GM23338 (cell line): Measurements from ENCODE around the gene USP3.

Source experiments
- CREB1 ChIP-seq: fragments of 250-450 bp; sonication (Bioruptor Pico); IDR thresholded peaks from 2 replicates; pipeline ENCODE4 v1.5.0; 2020; ENCODE audit warnings: low read depth, mild to moderate bottlenecking, moderate library complexity
- EZH2 ChIP-seq: fragments of 200-600 bp; sonication (generic); IDR thresholded peaks from one replicate; pipeline ENCODE4 v1.8.0; 2017; ENCODE audit warnings: antibody characterized with exemption, mild to moderate bottlenecking, low read depth; ENCODE audit not compliant: unreplicated experiment
- EZH2phosphoT487 ChIP-seq: fragments of 200-600 bp; sonication (generic); IDR thresholded peaks from one replicate; pipeline ENCODE4 v1.8.1; 2018; ENCODE audit warnings: antibody characterized with exemption; ENCODE audit not compliant: unreplicated experiment
- JUNB ChIP-seq: IDR thresholded peaks from one replicate; pipeline ENCODE4 v1.6.1; 2016; ENCODE audit warnings: antibody characterized with exemption; ENCODE audit not compliant: unreplicated experiment
- POLR2AphosphoS5 ChIP-seq: IDR thresholded peaks from 2 replicates; pipeline ENCODE4 v1.6.1; 2016; ENCODE audit warnings: antibody characterized with exemption, low read depth
- STAT1 ChIP-seq: IDR thresholded peaks from one replicate; pipeline ENCODE4 v1.6.1; 2016; ENCODE audit warnings: antibody characterized with exemption; ENCODE audit not compliant: unreplicated experiment
- ZNF114 ChIP-seq: fragments of 250-450 bp; sonication (Bioruptor Pico); IDR thresholded peaks from 2 replicates; pipeline ENCODE4 v1.5.0; 2020; ENCODE audit warnings: mild to moderate bottlenecking, moderate library complexity
- ZNF331 ChIP-seq: fragments of 250-450 bp; sonication (Bioruptor Pico); IDR thresholded peaks from 2 replicates; pipeline ENCODE4 v1.5.0; 2020; ENCODE audit warnings: low read depth, mild to moderate bottlenecking, moderate library complexity
- TF ChIP-seq, protein P1 (sequence below), 2 experiments: fragments of 200-600 bp in 1 of 2; sonication (generic) in 1 of 2; conservative IDR thresholded peaks; 2 replicates each; pipeline versions ENCODE4 v1.5.1 to v1.6.1; 2016 to 2017; ENCODE audit warnings: antibody characterized with exemption in 2 of 2, low read depth in 2 of 2, mild to moderate bottlenecking in 2 of 2, moderate library complexity in 1 of 2
- TF ChIP-seq, protein P2 (sequence below): IDR thresholded peaks from one replicate; pipeline ENCODE4 v1.6.1; 2018; ENCODE audit warnings: antibody characterized with exemption; ENCODE audit not compliant: unreplicated experiment
- TF ChIP-seq, protein P3 (sequence below): IDR thresholded peaks from 2 replicates; pipeline ENCODE4 v1.6.1; 2016; ENCODE audit warnings: antibody characterized with exemption
- TF ChIP-seq, protein P4 (sequence below): fragments of 250-450 bp; sonication (Bioruptor Pico); IDR thresholded peaks from 2 replicates; pipeline ENCODE4 v1.5.0; 2020; ENCODE audit warnings: mild to moderate bottlenecking, moderate library complexity

DNA sequence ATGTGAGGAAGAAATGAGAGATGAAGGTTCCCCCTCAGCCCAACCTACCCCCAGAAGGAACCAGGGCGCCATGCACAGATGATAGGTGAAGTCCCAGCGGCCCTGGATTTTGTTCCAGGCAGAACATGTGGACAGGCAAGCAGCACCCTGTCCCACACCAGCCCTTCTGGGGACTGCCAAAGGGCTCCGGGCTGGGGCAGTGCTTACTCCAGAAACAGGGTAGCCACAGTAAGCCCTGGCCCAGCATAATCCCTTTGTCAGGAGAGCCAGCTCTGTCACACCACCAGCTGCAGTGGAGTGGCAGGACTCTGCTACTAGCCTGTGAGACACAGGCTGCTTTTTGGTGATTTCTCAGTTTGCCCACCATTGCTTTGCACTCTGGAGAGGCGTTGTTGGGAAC lies 99.1 kb downstream of the USP3 start:
- TF ChIP-seq, protein P1, sequence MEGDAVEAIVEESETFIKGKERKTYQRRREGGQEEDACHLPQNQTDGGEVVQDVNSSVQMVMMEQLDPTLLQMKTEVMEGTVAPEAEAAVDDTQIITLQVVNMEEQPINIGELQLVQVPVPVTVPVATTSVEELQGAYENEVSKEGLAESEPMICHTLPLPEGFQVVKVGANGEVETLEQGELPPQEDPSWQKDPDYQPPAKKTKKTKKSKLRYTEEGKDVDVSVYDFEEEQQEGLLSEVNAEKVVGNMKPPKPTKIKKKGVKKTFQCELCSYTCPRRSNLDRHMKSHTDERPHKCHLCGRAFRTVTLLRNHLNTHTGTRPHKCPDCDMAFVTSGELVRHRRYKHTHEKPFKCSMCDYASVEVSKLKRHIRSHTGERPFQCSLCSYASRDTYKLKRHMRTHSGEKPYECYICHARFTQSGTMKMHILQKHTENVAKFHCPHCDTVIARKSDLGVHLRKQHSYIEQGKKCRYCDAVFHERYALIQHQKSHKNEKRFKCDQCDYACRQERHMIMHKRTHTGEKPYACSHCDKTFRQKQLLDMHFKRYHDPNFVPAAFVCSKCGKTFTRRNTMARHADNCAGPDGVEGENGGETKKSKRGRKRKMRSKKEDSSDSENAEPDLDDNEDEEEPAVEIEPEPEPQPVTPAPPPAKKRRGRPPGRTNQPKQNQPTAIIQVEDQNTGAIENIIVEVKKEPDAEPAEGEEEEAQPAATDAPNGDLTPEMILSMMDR (conservative IDR thresholded peaks at IDR 0.05; ENCODE audit: low read depth in 2 of 2) = no peak
- TF ChIP-seq EZH2phosphoT487 (no peak), JUNB (no peak), CREB1 (CRISPR knock-in tag) (no peak), EZH2 (no peak), POLR2AphosphoS5 (no peak), STAT1 (no peak), ZNF114 (no peak), ZNF331 (CRISPR knock-in tag) (no peak)
- TF ChIP-seq, protein P2, sequence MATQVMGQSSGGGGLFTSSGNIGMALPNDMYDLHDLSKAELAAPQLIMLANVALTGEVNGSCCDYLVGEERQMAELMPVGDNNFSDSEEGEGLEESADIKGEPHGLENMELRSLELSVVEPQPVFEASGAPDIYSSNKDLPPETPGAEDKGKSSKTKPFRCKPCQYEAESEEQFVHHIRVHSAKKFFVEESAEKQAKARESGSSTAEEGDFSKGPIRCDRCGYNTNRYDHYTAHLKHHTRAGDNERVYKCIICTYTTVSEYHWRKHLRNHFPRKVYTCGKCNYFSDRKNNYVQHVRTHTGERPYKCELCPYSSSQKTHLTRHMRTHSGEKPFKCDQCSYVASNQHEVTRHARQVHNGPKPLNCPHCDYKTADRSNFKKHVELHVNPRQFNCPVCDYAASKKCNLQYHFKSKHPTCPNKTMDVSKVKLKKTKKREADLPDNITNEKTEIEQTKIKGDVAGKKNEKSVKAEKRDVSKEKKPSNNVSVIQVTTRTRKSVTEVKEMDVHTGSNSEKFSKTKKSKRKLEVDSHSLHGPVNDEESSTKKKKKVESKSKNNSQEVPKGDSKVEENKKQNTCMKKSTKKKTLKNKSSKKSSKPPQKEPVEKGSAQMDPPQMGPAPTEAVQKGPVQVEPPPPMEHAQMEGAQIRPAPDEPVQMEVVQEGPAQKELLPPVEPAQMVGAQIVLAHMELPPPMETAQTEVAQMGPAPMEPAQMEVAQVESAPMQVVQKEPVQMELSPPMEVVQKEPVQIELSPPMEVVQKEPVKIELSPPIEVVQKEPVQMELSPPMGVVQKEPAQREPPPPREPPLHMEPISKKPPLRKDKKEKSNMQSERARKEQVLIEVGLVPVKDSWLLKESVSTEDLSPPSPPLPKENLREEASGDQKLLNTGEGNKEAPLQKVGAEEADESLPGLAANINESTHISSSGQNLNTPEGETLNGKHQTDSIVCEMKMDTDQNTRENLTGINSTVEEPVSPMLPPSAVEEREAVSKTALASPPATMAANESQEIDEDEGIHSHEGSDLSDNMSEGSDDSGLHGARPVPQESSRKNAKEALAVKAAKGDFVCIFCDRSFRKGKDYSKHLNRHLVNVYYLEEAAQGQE = no peak
- TF ChIP-seq, protein P3, sequence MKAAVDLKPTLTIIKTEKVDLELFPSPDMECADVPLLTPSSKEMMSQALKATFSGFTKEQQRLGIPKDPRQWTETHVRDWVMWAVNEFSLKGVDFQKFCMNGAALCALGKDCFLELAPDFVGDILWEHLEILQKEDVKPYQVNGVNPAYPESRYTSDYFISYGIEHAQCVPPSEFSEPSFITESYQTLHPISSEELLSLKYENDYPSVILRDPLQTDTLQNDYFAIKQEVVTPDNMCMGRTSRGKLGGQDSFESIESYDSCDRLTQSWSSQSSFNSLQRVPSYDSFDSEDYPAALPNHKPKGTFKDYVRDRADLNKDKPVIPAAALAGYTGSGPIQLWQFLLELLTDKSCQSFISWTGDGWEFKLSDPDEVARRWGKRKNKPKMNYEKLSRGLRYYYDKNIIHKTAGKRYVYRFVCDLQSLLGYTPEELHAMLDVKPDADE = no peak
- TF ChIP-seq, protein P4, sequence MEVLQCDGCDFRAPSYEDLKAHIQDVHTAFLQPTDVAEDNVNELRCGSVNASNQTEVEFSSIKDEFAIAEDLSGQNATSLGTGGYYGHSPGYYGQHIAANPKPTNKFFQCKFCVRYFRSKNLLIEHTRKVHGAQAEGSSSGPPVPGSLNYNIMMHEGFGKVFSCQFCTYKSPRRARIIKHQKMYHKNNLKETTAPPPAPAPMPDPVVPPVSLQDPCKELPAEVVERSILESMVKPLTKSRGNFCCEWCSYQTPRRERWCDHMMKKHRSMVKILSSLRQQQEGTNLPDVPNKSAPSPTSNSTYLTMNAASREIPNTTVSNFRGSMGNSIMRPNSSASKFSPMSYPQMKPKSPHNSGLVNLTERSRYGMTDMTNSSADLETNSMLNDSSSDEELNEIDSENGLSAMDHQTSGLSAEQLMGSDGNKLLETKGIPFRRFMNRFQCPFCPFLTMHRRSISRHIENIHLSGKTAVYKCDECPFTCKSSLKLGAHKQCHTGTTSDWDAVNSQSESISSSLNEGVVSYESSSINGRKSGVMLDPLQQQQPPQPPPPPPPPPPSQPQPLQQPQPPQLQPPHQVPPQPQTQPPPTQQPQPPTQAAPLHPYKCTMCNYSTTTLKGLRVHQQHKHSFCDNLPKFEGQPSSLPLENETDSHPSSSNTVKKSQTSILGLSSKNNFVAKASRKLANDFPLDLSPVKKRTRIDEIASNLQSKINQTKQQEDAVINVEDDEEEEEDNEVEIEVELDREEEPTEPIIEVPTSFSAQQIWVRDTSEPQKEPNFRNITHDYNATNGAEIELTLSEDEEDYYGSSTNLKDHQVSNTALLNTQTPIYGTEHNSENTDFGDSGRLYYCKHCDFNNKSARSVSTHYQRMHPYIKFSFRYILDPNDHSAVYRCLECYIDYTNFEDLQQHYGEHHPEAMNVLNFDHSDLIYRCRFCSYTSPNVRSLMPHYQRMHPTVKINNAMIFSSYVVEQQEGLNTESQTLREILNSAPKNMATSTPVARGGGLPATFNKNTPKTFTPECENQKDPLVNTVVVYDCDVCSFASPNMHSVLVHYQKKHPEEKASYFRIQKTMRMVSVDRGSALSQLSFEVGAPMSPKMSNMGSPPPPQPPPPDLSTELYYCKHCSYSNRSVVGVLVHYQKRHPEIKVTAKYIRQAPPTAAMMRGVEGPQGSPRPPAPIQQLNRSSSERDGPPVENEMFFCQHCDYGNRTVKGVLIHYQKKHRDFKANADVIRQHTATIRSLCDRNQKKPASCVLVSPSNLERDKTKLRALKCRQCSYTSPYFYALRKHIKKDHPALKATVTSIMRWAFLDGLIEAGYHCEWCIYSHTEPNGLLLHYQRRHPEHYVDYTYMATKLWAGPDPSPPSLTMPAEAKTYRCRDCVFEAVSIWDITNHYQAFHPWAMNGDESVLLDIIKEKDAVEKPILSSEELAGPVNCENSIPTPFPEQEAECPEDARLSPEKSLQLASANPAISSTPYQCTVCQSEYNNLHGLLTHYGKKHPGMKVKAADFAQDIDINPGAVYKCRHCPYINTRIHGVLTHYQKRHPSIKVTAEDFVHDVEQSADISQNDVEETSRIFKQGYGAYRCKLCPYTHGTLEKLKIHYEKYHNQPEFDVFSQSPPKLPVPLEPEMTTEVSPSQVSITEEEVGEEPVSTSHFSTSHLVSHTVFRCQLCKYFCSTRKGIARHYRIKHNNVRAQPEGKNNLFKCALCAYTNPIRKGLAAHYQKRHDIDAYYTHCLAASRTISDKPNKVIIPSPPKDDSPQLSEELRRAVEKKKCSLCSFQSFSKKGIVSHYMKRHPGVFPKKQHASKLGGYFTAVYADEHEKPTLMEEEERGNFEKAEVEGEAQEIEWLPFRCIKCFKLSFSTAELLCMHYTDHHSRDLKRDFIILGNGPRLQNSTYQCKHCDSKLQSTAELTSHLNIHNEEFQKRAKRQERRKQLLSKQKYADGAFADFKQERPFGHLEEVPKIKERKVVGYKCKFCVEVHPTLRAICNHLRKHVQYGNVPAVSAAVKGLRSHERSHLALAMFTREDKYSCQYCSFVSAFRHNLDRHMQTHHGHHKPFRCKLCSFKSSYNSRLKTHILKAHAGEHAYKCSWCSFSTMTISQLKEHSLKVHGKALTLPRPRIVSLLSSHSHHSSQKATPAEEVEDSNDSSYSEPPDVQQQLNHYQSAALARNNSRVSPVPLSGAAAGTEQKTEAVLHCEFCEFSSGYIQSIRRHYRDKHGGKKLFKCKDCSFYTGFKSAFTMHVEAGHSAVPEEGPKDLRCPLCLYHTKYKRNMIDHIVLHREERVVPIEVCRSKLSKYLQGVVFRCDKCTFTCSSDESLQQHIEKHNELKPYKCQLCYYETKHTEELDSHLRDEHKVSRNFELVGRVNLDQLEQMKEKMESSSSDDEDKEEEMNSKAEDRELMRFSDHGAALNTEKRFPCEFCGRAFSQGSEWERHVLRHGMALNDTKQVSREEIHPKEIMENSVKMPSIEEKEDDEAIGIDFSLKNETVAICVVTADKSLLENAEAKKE (CRISPR knock-in tag) = no peak
